HuH-7 (cell line): Measurements from ENCODE around the gene NAA80.
"Not testable (repeated sequence)": the region's sequence is repeated elsewhere in the genome, so short reads cannot be mapped to it uniquely, and the experiment has no call there.

Source experiments
- DNase-seq: peaks from one replicate; pipeline ENCODE4 v3.0.0; 2011; ENCODE audit warnings: low spot score

NAA80 gene

DNA sequence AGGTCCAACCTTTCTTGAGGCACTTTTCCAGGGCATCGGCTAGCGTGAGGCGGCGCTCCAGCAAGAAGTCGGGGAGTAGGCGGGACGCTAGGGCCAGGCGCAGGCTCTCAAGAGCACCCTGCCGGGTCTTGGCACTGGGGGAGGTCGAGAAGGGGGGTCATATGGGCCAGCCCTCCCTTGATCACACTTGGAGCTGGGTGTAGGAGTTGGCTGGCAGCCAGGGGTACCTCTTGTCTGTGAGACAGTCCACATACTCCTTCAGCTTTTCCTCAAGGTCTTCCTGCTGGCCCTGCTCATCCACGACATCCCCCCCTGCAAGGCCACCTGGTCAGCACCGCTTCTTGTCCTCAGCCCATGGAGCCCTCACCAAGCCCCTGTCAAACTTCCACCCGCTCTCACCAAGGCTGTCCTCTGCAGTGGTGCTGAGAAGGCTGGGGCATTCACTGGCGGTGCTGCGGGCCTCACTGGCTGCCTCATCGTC is 9.0 kb downstream of the NAA80 start:
- DNase-seq: no peak

DNA sequence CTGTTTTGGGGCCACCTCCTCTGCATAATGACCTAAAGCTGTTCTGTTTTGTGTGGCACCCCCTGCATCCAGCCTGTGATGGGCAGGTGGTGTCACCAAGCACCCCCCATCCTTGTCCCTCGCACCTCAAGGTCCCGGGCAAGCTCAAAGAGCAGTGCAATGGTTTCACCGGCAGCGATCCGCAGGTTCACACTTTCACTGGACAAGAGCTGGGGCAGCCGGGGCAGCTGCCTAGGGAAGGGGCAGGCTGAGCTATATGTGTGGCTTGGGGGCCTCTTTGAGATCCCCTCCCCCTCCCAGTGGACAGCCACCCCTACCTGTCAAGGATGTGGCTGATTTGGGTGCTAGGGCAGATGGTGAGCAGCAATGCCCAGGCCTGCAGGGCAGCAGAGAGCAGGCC is 10.1 kb downstream of the NAA80 start:
- no peak for DNase-seq

DNA sequence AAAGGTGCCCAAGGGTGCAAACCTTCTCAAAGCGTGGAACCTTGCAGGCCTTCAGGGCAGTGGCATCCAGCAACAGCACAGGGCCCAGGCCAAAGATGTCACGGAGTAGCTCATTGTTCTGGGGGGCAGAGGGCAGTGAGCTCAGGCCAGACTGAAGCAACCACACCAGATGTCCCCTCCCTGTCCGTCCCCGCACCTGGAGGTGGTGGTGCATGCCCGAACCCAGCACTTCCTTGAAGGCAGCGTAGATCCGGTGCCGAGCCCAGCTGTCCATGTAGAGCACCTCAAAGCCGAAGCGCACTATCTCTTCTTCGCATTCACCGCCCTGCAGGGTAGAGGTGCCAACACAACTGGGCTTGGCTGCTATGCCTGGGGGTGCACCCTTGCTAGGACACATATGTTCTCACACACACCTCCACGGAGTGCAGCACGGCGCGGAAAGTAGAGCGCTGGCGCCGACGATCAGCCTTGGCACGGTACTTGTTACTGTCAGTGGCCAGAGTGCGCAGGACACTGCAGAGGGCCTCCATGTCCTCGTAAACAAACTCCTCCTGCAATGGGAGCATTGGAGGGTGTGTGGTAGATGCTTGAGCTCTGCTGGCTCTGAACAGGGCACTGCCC is 10.7 kb downstream of the NAA80 start:
- DNase-seq: no peak

DNA sequence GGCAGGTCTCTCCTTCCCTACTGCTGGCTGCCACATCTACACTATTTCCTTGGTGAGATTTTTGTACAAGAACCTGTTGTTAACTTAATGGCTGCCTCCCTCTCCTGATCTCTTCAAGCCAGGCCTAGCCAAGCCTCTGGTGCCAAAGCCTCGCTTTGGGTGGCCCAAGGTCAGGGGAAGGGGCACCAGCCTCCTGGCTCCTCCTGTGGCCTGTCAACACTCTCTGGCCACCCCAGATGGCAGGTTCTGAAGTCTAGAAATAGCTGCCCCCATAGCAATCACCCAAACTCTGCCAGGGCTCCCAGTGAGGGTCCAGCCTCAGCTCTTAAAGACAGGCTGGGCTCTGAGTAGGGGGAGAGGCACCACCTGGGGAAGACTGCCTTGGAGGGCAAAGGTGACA is 11.9 kb downstream of the NAA80 start:
- DNase-seq: no peak

DNA sequence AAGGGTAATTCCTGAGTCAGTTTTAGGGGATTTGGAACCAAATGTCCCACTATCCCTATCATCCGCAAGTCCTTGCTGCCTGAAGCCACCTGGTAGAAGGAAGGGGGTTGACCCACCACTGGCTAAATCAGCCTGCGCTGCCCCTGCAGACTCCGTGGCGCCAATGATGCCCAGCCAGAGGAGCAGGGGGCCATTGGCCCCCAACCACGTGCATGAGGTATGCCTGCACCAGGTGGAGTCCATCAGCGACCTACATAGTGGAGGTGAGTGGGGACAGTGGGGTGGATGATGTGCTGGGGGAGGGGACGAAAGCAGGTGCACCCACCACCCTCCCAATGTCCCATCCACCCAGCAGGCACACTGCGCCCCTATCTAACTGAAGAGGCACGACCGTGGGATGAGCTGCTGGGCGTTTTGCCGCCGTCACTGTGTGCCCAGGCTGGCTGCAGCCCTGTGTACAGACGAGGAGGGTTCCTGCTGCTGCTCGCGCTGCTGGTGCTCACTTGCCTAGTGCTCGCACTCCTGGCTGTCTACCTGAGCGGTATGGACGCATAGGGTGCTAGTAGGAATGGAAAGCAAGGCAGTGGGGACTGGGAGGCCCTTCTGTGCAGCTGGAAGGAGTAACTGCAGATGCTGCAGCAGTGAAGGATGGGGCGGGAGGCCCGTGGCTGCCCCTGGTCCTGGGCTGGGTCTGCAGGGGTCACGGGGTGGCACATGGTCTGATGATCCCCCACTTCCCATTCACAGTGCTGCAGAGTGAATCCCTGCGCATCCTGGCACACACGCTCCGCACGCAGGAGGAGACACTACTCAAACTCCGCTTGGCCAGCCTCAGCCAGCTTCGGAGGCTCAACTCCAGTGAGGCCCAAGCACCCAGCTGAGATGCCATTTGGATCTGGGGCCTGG is 12.6 kb downstream of the NAA80 start:
- no peak for DNase-seq

DNA sequence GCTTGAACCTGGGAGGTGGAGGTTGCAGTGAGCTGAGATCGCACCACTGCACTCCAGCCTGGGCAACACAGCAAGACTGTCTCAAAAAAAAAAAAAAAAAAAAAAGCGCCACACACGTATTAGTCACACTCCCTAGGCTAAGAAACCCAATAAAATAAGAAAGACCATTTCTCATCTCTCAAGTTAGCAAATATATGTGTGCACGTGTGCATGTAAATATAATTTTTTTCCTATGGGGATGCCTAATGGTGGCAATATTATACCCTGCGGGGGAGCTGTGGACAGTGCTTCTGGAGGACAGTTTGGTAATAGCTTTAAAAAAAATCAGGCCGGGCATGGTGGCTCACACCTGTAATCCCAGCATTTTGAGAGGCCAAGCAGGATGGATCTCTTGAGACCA is 15.1 kb downstream of the NAA80 start:
- not testable (repeated sequence) for DNase-seq

DNA sequence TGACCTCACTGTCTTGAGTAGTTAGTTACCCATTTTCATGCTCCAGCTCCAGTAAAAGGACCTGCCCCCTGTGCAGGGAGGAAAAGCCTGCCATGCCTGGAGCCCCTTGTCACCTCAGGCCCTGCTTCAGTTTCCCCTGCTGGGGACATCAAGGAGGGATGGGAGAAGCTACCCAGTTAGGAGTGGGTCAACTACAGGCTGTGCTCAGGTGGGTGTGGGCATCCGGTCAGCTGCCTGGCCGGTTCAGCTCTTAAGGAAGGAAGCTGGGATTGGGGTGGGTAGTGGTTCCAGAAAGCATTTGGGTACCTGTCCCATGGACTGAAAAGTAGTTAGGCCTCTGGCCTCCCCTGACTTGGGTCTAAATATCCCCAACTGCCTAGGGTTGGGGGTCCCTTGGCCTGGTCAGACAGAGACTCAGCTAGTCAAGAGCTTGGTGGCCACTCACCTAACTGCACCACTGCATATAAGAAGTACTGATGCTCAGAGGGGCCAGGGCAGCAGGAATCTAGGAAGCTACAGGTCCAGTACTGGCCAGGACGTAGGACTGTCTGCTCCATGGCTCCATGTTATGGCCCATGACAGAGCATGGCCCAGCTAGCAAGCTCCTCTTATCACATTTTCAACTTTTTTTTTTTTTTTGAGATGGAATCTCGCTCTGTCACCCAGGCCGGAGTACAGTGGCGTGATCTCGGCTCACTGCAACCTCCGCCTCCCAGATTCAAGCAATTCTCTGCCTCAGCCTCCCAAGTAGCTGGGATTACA is 19.8 kb downstream of the NAA80 start:
- no peak for DNase-seq

DNA sequence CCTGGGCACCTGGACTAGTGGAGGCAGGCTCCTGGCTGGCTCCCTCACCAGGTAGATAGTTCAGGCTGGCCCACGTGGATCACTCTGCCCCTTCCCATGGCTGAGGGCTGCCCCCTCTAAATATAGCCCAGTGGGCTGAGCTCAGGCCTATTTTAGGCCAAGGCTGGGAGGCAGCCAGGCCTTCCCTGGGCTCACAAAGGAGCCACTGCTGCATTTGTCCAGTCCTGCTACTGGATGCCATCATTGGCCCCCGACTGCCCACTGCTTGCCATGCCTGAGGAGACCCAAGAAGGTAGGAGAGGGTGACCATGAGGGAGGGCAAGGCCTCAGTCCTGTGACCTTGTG is 20.4 kb downstream of the NAA80 start, which contains the start of gene LSMEM2:
TSS of gene LSMEM2 (plus strand) at position 208 of the 345 bp plus-strand sequence. CDS start at position 235, 27 bp downstream.
- DNase-seq: no peak

DNA sequence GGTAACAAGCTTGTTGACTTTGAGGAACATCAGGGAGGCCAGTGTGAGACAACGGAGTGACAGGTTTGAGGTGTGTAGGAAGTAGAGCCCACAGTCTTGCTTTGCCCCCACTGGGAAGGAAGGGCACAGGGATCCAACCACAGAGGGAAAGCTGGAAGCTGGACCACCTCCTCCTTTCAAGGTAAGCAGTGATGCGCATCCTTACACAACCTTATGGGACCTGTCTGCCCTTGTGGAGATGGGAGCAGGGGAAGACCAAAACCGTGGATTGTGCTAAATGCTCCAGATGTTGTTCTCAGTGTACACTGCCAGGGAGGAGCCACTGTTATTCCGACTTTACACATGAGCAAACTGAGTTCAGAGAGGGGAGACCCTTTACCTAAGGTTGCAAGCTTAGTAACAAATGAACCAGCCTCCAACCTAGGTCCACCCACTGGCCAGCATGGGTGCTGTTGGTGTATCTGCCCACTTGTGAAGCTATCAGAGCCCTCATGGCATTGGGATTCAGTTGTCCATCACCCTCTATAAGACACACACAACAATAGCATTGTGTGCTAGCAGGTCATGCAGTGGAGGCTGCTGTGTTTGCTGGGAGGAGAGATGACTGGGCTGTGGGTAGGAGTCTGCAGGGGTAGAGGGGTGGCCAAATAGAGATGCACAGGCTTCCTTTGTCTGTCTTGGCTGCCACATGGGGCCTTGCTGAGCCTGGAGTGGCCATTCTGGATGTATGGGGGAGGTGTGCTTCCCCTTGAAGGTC is 20.9 kb downstream of the NAA80 start:
- DNase-seq: no peak

DNA sequence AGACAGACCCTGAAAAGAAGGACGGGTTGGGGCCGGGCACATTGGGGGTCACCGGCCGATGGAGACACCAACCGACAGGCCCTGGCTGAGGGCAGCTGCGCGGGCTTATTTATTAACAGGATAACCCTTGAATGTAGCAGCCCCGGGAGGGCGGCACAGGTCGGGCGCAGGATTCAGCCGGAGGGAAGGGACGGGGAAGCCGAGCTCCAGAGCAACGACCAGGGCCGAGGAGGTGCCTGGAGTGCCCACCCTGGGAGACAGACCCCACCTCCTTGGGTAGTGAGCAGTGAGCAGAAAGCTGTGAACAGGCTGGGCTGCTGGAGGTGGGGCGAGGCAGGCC is 22.5 kb downstream of the NAA80 start:
- no peak for DNase-seq

DNA sequence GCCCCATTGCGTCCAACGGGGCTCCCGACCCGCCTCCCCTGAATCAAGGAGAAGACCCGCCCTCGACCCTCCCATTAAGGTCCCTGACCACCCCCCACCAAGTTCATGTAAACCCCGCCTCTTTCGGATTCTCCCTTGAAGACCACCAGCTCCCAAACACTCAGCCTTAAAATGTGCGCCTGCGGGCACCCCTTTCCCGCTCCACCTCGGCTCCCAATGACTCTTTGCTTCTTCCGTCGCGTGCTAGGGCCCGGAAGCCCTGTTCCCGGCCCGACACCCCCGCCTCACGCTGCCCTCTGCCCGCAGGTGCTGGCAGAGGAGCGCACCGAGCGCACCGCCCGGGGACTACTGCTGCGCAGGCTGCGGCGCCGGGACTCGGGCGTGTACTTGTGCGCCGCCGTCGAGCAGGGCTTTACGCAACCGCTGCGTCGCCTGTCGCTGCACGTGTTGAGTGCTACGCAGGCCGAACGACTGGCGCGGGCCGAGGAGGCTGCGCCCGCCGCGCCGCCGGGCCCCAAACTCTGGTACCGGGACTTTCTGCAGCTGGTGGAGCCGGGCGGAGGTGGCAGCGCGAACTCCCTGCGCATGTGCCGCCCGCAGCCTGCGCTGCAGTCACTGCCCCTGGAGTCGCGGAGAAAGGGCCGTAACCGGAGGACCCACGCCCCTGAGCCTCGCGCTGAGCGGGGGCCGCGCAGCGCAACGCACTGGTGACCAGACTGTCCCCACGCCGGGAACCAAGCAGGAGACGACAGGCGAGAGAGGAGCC is 23.0 kb downstream of the NAA80 start:
- no peak for DNase-seq

DNA sequence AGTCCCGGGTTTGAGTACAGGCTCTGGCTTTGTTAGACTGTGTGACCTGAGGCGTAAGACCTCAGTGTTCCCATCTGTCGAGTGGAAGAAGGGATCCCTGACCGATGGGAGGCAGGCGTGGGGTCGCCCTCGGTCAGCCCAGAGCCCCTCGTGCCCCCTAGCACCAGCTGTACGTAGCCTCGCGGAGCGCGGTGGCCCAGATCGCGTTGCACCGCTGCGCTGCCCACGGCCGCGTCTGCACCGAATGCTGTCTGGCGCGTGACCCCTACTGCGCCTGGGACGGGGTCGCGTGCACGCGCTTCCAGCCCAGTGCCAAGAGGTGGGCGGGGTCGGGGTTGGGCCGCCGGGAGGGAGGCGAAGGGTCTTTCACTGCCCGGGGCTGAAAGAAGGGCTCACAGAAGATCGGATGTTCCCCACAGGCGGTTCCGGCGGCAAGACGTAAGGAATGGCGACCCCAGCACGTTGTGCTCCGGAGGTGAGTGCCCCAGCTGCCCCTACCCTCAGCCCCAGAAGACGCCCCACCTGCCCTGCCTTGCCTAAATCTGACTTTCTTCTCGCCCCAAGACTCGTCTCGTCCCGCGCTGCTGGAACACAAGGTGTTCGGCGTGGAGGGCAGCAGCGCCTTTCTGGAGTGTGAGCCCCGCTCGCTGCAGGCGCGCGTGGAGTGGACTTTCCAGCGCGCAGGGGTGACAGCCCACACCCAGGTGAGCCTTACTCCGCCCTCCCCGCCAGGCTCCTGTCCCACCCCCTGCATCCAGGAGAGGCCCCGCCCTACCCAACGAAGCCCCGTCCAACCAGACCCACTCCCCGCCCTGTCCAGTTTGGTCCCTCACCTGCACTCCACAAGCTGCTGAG is 23.8 kb downstream of the NAA80 start:
- DNase-seq: no peak

DNA sequence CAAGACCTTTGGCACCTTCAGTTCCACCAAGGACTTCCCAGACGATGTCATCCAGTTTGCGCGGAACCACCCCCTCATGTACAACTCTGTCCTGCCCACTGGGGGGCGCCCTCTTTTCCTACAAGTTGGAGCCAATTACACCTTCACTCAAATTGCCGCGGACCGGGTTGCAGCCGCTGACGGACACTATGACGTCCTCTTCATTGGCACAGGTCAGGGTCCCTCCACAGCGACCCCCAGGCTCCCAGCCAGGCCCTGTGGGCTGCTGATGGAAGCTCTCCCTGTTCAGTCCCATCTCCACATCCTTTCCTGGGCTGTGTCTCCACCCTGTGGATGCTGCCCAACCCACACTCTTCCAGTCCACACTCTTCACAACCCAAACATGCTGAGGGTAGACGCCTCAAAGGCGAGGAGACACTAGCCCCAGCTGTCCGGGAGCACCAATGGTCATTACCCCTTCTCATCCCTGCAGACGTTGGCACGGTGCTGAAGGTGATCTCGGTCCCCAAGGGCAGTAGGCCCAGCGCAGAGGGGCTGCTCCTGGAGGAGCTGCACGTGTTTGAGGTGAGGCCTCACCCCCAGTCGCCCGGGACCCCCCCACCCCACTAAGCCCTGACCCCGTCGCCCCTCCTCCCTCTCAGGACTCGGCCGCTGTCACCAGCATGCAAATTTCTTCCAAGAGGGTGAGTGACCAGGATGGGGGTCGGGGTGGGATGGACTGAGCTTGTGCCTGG is 24.7 kb downstream of the NAA80 start:
- DNase-seq: peak; percentile 78

DNA sequence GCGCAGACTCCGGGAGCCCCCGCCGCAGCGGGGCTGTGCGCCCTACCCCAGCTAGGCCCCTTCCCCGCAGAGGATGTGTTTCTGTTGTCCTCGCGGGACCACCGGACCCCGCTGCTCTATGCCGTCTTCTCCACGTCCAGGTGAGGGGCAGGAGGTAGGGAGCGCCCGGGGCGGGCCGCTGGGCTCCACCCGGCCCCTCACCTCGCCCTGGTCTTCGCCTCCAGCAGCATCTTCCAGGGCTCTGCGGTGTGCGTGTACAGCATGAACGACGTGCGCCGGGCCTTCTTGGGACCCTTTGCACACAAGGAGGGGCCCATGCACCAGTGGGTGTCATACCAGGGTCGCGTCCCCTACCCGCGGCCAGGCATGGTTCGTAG is 25.5 kb downstream of the NAA80 start:
- no peak for DNase-seq

DNA sequence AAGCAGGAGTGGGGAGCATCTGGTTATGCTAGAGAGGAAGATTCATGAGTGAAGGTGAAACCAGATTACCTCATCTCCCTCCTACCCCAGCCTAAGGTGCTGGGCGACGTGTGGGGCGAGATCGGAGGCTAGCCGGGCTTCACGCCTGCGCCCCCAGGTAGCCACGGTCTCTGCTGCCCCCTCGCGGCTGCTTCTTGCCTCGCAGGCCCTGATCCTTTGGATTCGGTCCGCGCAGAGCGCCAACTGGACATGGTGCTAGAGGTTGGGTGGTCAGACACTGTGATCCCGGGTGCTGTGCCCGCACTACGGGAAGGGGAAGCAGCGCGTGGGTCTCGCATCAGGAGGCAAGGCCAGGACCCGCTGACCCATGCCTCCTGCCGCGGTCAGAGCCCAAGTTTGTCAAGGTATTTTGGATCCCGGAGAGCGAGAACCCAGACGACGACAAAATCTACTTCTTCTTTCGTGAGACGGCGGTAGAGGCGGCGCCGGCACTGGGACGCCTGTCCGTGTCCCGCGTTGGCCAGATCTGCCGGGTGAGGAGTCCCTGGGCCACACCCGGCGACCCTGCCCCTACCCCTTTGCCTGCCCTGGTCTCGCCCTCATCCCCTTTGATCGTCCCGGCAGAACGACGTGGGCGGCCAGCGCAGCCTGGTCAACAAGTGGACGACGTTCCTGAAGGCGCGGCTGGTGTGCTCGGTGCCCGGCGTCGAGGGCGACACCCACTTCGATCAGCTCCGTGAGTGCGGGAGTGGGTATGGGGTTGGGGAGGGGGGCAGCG is 26.1 kb downstream of the NAA80 start:
- DNase-seq: peak; percentile 99

DNA sequence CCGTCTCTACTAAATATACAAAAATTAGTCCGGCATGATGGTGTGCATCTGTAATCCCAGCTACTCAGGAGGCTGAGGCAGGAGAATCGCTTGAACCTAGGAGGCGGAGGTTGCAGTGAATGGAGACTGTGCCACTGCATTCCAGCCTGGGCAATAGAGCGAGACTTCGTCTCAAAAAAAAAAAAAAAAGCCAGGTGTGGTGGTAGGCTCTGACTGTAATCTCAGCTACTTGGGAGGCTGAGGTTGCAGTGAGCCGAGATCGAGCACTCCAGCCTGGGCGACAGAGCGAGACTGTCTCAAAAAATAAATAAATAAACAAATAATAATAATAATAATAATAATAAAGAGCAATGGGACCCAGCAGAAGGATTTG is 26.7 kb downstream of the NAA80 start:
- not testable (repeated sequence) for DNase-seq

DNA sequence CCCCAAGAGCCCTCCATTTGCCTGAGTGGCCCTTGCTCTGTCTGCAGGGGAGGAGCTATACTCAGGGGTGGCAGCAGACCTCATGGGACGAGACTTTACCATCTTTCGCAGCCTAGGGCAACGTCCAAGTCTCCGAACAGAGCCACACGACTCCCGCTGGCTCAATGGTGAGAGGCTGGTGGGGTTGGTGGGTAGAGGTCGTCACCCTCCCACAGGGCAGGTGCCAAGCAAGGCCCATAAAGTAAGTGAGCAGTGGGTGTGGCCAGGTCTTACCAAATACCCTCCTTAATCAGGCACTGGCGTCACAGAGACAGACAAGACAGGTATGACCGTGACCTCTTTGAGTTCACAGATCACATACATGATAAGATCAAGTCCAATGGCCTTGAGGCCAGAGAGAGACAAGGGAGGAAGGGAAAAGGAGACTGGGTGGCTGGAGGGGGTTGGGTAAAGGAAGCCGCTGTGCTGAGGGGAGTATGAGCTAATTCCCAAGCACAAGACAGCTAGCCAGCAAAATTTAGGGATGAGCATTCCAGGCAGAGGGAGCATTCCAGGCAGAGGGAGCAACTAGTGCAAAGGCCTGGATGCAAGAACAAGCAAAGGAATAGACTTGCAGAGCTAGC is 27.8 kb downstream of the NAA80 start:
- DNase-seq: no peak

DNA sequence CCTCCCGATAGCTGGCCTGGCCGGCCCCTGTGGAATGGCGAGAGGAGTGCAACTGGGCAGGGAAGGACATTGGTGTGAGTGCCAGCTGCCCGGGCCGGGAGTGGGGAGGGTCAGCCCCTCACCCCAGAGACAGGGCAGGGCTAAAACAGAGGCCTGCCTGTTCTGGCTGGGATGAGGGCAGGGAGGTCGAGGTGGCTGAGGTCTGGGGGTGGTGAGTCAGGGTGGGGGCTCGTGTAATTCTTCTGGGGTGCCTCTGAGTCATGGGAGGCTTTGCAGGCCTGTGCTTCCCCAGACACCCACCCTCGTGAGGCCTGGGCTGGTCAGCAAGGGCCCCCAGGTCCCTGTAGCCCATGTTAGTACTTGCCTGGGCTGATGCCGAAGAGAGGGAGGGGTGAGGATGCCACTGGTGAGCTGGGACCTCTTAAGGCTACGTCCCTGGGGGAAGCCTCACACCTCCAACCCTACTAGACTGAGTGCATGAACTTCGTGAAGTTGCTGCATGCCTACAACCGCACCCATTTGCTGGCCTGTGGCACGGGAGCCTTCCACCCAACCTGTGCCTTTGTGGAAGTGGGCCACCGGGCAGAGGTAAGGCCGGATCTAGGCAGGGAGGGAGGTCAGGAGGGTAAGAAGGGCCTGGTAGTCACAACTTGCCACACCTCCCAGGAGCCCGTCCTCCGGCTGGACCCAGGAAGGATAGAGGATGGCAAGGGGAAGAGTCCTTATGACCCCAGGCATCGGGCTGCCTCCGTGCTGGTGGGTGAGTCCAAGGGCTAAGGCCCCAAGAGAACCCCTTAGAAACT is 28.6 kb downstream of the NAA80 start:
- no peak for DNase-seq
